ENCODE results near the gene GTPBP6.
"Not testable (repeated sequence)": the region's sequence is repeated elsewhere in the genome, so short reads cannot be mapped to it uniquely, and the experiment has no call there.

The GTPBP6 gene

DNA sequence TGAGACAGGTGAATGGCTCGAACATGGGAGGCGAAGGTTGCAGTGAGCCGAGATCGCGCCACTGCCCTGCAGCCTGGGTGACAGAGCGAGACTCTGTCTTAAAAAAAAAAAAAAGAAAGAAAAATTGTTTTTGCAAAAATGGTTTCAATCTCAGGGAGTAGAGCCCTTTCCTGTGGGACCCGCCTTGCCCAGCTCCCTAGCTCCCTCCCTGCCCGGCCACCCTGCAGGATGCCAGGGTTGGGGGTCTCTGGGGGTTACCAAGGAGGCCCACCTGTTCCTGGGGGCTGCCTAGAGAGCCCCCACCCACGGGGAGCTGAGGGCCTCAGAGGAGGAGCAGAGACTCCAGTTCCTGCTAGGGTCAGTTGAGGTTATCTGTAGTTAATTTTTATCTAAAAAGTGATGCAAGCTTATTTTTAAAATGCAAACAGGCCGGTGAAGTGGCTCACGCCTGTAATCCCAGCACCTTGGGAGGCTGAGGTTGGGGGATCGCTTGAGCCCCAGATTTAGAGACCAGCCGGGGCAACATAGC lies 56.2 kb downstream of the GTPBP6 start:
- no peak for DNase-seq

DNA sequence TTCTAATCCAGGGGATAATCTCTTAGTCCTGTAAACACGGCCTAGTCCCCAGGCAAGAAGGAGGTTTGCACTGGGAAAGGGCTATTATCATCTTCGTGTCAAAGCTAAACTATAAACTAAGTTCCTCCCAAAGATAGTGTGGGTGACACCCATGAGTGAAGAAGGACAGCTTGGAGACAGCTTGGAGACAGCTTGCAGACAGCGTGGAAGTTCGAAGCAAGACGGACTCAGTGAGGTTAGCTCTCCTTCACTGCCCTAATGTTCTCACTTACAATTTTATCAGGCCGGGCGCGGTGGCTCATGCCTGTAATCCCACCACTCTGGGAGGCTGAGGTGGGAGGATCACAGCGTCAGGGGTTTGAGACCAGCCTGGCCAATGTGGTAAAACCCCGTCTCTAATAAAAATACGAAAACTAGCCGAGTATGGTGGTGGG lies 56.7 kb downstream of the GTPBP6 start:
- DNase-seq: no peak

DNA sequence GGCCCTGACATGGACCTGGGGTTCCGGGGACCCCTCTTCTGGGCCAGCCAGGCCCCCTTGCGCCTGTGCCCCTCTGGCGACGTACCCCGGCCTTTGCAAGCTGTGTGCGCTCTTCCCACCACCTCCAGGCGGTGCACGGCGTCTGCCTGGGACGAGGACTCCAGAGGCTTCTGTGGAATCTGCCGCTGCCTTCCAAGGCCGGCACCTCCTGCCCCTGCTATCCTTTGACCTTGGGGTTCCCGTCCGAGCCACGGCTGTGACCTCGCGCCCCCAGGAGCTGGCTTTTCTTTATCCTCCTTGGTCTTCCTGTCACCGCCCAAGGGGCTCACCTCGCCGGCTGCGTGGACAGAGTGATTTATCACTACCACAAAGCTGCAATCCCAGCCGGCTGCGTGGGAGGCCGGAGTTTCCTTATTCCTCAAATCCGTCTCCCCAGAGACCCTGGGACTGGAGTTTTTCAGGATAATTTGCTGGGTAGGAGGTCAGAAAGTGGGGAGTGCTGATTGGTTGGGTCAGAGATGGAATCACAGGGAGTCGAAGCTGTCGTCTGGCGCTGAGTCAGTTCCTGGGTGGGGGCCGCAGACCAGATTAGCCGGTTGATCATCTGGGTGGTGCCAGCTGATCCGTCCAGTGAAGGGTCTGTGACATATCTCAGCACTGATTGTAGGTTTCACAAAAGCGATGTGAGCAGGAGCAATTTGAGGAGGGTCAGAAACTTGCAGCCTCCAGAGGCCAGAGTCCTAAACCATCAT lies 57.3 kb downstream of the GTPBP6 start:
- DNase-seq: no peak

DNA sequence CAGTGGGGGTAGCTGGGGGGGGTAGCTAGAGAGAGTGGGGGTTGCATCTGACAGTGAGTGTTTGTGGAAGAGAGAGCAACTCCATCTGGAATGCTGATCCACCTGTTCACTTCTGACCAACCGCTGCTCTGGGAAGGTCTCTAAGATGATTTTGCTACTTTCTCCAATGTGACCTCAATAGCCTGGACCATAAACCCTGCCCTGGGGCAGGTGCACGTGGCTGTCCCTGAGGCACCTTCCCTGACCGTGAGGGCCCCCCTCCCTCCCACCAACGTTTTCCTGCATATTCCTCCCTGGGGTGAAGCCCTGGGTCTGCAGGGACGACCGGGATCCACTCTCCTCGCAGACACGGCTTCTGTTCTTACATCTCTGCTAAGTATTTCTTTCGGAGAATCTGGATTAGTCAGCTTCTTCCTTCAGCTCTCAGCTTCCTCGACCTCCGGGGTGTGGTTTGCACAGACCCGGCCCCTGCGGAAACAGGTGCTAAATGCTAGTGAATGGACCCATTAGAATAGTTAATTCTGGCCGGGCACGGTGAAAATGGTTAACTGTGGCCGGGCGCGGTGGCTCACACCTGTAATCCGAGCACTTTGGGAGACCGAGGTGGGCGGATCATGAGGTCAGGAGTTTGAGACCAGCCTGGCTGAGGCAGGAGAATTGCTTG lies 58.8 kb downstream of the GTPBP6 start:
- DNase-seq: no peak

DNA sequence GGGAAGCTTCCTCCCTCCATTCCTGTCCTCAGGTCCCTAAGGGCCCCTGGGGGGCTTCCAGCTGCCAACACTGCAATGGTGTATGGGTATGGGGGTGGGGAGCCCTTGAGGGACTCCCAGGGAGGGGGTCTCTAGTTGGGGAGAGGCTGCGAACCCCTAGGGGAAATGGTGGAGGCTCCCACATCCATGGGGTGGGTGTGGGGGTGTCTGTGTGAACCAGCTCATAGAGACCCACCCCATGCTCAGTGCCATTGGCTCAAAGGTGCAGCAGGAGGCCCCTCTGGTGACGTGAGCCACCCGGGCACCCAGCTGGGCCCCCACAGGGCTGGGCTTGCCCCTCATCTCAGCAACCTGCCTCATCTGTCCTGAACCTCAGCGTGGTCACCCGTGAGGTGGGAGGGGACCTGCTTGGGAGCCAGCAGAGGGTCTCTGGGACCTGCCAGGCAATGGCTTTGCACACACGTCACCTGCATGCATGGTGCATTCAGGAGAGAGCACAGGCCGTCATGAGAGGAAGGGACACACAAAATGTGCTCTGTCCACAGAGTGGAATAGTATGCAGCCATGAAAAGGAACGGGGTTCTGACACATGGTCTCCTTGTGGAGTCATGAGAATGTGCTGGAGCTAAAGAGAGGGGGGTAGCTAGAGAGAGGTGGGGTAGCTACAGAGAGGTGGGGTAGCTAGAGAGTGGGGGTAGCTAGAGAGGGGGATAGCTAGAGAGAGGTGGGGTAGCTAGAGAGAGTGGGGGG lies 60.1 kb downstream of the GTPBP6 start:
- no peak for DNase-seq

DNA sequence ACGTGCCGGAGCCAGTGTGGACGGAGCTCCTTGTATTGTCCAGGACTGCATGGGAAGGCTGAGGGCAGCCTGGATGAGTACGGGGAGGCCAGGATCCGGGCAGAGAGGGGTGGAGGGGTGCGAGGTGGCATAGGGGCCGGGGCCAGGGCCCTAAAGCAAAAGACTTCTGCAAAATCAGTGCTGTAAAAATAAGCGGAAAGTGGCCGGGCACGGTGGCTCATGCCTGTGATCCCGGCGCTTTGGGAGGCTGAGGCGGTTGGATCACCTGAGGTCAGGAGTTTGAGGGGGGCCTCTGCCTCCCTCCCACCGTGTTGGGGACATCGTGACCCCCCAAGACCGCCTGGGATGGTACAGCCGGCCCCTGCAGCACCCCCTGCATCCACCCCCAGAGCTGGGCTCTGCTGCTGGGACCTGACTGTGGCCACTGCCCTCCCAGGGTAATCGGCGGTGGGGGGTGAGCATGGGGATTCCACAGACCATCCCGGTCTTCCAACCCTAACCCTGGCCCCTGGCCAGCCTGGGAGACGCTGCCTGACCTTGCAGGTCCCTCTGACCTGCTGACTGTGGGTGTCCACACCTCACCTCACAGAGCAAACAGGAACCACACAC lies 60.8 kb downstream of the GTPBP6 start:
- no peak for DNase-seq

DNA sequence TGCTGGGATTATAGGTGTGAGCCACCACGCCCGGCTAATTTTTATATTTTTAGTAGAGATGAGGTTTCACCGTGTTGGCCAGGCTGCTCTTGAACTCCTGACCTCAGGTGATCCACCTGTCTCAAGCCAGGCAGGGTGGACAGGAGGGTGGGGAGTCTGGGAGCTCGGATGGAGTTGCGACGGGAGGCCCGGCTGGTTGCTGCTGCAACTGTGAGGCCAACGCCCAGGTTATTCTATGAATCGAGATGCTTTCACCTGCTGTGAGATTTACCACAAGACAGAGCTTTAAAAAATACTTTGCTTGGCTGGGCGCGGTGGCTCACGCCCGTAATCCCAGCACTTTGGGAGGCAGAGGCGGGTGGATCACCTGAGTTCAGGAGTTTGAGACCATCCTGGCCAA lies 61.5 kb downstream of the GTPBP6 start:
- not testable (repeated sequence) for DNase-seq

DNA sequence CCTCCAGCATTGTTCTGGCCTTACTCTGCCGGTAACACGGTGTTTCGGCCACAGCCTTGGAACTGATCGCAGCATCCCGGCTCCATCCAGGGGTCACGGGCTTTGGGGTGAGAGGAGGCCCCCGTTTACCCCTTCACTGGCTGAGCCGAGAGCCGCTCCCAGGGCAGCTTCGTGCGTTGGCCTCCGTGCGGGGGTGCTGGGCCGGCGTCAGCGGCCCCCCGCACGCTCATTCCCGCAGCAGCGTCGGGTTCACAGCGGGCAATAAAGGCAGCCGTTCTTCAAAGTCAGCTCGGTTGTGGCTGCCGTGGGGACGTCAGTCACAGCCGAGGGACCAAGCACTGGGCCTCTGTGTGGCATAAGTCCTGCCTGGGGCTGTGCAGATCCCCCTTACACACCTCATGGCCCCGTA lies 62.7 kb downstream of the GTPBP6 start:
- DNase-seq: no peak

Data from SW 1271 (cell line).